Adipocyte (in vitro differentiated cells): Measurements from ENCODE around the gene TAF4B.
A peak's percentile ranks its signal among the peaks of the same experiment; 100 is the strongest.
"Not testable (repeated sequence)": the region's sequence is repeated elsewhere in the genome, so short reads cannot be mapped to it uniquely, and the experiment has no call there.

ENCODE experiments used
- DNase-seq: peaks from one replicate; pipeline ENCODE4 v3.0.0-alpha.2; 2015; ENCODE audit warnings: low read depth
- H3K27me3 ChIP-seq: replicated peaks from 2 replicates; pipeline ENCODE4 v1.7.0; 2013; ENCODE audit warnings: mild to moderate bottlenecking, low read length, moderate library complexity; ENCODE audit not compliant: control insufficient read depth, insufficient read depth
- H3K36me3 ChIP-seq: 2 replicates; pipeline ENCODE4 v1.7.0; 2013; ENCODE audit warnings: low read length, mild to moderate bottlenecking, moderate library complexity; ENCODE audit not compliant: control insufficient read depth, insufficient read depth, severe bottlenecking
- H3K4me1 ChIP-seq: 2 replicates; pipeline ENCODE4 v1.7.0; 2013; ENCODE audit warnings: mild to moderate bottlenecking, low read length, moderate library complexity; ENCODE audit not compliant: control insufficient read depth, insufficient read depth
- H3K4me3 ChIP-seq: 2 replicates; pipeline ENCODE4 v1.7.0; 2013; ENCODE audit warnings: mild to moderate bottlenecking, low read length, moderate library complexity
- H3K9ac ChIP-seq: 2 replicates; pipeline ENCODE4 v1.7.0; 2013; ENCODE audit warnings: mild to moderate bottlenecking, low read length, moderate library complexity
- H3K9me3 ChIP-seq: 2 replicates; pipeline ENCODE4 v1.7.0; 2013; ENCODE audit warnings: mild to moderate bottlenecking, low read length, moderate library complexity; ENCODE audit not compliant: control insufficient read depth

TAF4B gene

GRCh38 chr18:26342646-26343045, 116.4 kb downstream of the TAF4B start:
- DNase-seq: no peak
- Histone ChIP-seq H3K9ac (no peak overlapping the region), H3K36me3 (no peaks in the 10 kb centered on the region), H3K27me3 (no peaks in the 10 kb centered on the region), H3K4me3 (no peak overlapping the region), H3K9me3 (peaks cover 8% of the 10 kb centered on the region), H3K4me1 (no peaks in the 10 kb centered on the region)

DNA sequence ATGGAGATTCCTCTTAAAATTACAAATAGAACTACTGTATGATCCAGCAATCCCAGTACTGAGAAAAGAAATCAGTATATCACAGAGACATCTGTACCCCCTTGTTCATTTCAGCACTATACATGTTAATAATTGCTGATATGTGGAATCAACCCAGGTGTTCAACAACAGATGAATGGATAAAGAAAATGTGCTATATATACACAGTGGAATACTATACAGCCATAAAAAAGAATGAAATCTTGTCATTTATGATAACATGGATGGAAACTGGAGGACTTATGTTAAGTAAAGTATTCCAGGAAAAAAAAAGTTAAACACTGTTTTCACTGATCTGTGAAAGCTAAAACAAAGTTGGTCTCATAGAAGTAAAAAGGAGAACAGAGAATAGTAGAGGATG, 124.7 kb downstream of the TAF4B start:
- H3K36me3 ChIP-seq: no peaks in the 10 kb centered on the region
- H3K27me3 ChIP-seq: no peaks in the 10 kb centered on the region
- H3K4me3 ChIP-seq: no peak overlapping the region
- peaks cover 5% of the 10 kb centered on the region for H3K9me3 ChIP-seq
- H3K9ac ChIP-seq: no peak overlapping the region
- no peaks in the 10 kb centered on the region for H3K4me1 ChIP-seq
- no peak for DNase-seq

DNA sequence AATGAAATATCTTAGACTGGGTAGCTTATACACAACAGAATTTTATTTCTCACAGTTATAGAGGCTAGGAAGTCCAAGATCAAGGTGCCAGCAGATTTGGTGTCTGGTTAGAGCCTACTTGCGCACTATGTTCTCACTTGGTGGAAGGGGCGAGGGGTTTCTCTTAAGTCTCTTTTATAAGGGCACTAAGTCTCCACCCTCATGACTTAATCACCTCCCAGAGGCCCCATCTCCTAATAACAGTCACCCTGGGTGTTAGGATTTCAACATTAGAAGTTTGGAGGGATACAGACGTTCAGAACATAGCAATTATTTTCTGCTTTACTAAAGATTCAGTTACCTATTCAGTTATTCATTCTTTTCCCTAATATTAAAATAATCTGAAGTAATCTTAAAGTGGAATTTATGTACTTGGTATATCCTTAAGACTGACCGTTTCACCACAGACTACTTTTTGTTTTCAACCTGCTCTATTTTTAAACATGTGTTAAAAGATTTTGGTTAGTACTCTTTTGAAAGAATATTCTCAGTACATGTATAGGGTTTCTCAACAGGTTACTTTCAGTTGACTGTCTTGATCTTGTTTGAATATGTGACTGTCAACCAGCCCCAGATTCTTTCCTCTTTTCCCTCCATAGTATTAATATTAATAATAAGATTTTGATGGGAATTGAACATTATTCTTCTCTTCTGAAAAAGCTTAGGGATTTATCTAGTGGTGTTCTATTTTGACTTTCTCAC, 130.0 kb downstream of the TAF4B start:
- Histone ChIP-seq H3K27me3 (no peaks in the 10 kb centered on the region), H3K9ac (no peak overlapping the region), H3K4me1 (no peaks in the 10 kb centered on the region), H3K36me3 (no peaks in the 10 kb centered on the region), H3K4me3 (no peak overlapping the region), H3K9me3 (no peaks in the 10 kb centered on the region)
- no peak for DNase-seq

DNA sequence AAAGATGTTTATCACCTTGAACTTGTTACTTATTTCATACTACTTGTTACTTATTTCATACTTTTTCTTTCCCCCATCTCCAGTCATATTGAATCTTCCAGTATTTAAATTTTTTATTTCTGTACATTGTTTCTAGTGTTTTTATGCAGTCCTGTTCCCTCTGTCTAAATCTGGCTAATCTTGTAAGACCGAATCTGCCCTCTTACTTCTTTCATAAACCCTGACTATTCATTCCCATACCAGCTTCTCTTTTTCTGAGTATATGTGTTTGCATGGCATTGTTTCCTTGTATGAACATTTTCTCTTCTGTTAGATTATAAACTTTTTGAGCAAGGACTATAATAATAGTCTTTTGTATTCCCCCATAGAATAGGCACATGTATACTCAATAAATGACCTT, 131.7 kb downstream of the TAF4B start:
- no peak for DNase-seq
- H3K4me1 ChIP-seq: no peaks in the 10 kb centered on the region
- H3K27me3 ChIP-seq: no peaks in the 10 kb centered on the region
- no peaks in the 10 kb centered on the region for H3K9me3 ChIP-seq
- H3K36me3 ChIP-seq: no peaks in the 10 kb centered on the region
- H3K4me3 ChIP-seq: no peak overlapping the region
- no peak overlapping the region for H3K9ac ChIP-seq

GRCh38 chr18:26362021-26362420, 135.8 kb downstream of the TAF4B start:
- no peak for DNase-seq
- Histone ChIP-seq H3K4me1 (no peaks in the 10 kb centered on the region), H3K36me3 (no peaks in the 10 kb centered on the region), H3K9ac (no peak overlapping the region), H3K9me3 (no peaks in the 10 kb centered on the region), H3K27me3 (no peaks in the 10 kb centered on the region), H3K4me3 (no peak overlapping the region)

DNA sequence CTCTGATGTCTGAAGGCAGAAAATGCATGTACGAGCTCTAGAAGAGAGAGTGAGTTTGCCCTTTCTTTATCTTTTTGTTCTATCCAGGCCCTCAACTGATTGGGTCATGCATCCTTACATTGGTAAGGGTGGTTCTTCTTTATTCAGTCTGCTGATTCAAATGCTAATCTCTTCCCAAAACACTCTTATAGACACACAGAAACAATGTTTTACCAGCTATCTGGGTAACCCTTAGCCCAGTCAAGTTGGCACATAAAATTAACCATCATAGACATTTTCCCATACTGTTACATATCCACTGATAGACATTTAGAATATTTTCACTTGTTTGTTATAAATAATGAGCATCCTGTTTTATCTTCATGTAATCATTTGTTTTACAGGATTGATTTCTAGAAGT, 141.2 kb downstream of the TAF4B start:
- H3K27me3 ChIP-seq: no peaks in the 10 kb centered on the region
- no peaks in the 10 kb centered on the region for H3K4me1 ChIP-seq
- no peak overlapping the region for H3K4me3 ChIP-seq
- DNase-seq: no peak
- no peaks in the 10 kb centered on the region for H3K9me3 ChIP-seq
- no peak overlapping the region for H3K9ac ChIP-seq
- H3K36me3 ChIP-seq: no peaks in the 10 kb centered on the region

DNA sequence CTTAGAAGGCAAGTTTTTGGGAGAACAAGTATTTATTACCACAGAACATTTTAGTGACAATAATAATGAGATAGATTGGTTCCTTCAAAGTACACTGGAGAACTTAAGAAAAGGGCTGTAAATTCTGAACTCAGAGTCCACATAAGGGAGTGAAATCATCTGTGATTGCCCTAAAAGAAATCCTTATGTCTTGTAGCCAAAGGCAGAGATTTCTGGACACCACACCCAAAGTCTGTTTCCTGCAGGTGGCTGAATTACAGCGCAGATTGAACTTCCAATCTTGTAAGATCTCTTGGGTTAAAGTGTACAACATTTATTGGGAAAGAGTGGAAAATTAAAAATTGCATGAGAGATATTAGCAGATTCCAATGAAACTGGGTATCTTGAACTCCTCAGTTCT, 143.8 kb downstream of the TAF4B start:
- no peaks in the 10 kb centered on the region for H3K4me1 ChIP-seq
- H3K27me3 ChIP-seq: no peaks in the 10 kb centered on the region
- H3K9me3 ChIP-seq: no peaks in the 10 kb centered on the region
- no peak for DNase-seq
- no peak overlapping the region for H3K9ac ChIP-seq
- no peaks in the 10 kb centered on the region for H3K36me3 ChIP-seq
- H3K4me3 ChIP-seq: no peak overlapping the region

- no peaks in the 10 kb centered on the region for H3K4me1 ChIP-seq
- H3K4me3 ChIP-seq: no peak overlapping the region
- DNase-seq: no peak
- no peaks in the 10 kb centered on the region for H3K27me3 ChIP-seq
- H3K36me3 ChIP-seq: no peaks in the 10 kb centered on the region
- no peaks in the 10 kb centered on the region for H3K9me3 ChIP-seq
- H3K9ac ChIP-seq: no peak overlapping the region
These were observed 149.9 kb downstream of the TAF4B start for GRCh38 chr18:26376105-26376504.

- H3K9me3 ChIP-seq: no peaks in the 10 kb centered on the region
- no peak for DNase-seq
- H3K36me3 ChIP-seq: no peaks in the 10 kb centered on the region
- H3K4me3 ChIP-seq: no peak overlapping the region
- no peaks in the 10 kb centered on the region for H3K4me1 ChIP-seq
- no peaks in the 10 kb centered on the region for H3K27me3 ChIP-seq
- no peak overlapping the region for H3K9ac ChIP-seq
These were observed 152.5 kb downstream of the TAF4B start for GRCh38 chr18:26378701-26379100.

GRCh38 chr18:26381555-26381954, 155.3 kb downstream of the TAF4B start:
- H3K4me3 ChIP-seq, H3K27me3 ChIP-seq, H3K36me3 ChIP-seq: not testable (repeated sequence)

GRCh38 chr18:26383454-26384270, 157.4 kb downstream of the TAF4B start:
- peak; percentile 83 for DNase-seq
- no peak overlapping the region for H3K4me3 ChIP-seq
- peak overlapping the region; percentile 4 for H3K9ac ChIP-seq

More at GRCh38 chr18:26381555-26381954, 155.3 kb downstream of the TAF4B start:
- H3K9ac ChIP-seq, H3K9me3 ChIP-seq, DNase-seq: not testable (repeated sequence)
- peaks cover 19% of the 10 kb centered on the region for H3K4me1 ChIP-seq

More at GRCh38 chr18:26383454-26384270, 157.4 kb downstream of the TAF4B start:
- Histone ChIP-seq H3K9me3 (no peaks in the 10 kb centered on the region), H3K4me1 (peaks cover 31% of the 10 kb centered on the region), H3K36me3 (no peaks in the 10 kb centered on the region), H3K27me3 (no peaks in the 10 kb centered on the region)
